Prostate gland (tissue), 2 donors: ENCODE results near the gene PLXNB2. TPM values are rescaled to one million over a fixed set of nuclear protein-coding genes. Genes with fewer than 3 reads are reported as not detected.

Experiments used
- DNase-seq: peaks from one replicate; pipeline ENCODE4 v3.0.0-alpha.2; 2019; ENCODE audit warnings: low spot score
- H3K27ac ChIP-seq, 2 donors: fragments of 200-600 bp; sonication (generic); 2 replicates each; pipeline ENCODE4 v1.5.1; 2017 to 2019
- H3K27me3 ChIP-seq: fragments of 200-600 bp; sonication (generic); replicated peaks from 2 replicates; pipeline ENCODE4 v1.5.1; 2019; ENCODE audit not compliant: insufficient read depth
- H3K36me3 ChIP-seq, 2 donors: fragments of 200-600 bp; sonication (generic); 1 replicate in 1 of 2; 2 replicates in 1 of 2; pipeline versions ENCODE4 v1.5.1 to v1.8.1; 2017 to 2019
- H3K4me1 ChIP-seq: fragments of 200-600 bp; sonication (generic); replicated peaks from 2 replicates; pipeline ENCODE4 v1.5.1; 2019
- H3K4me3 ChIP-seq, 2 donors: fragments of 200-600 bp; sonication (generic); 2 replicates each; pipeline ENCODE4 v1.5.1; 2017 to 2019
- H3K9me3 ChIP-seq: fragments of 200-600 bp; sonication (generic); 2 replicates; pipeline ENCODE4 v1.5.1; 2017
- POLR2A ChIP-seq: fragments of 450-650 bp; IDR thresholded peaks from one replicate; pipeline ENCODE4 v1.6.1; 2016; ENCODE audit warnings: antibody characterized with exemption, mild to moderate bottlenecking
- POLR2AphosphoS5 ChIP-seq: sonication (generic); formaldehyde crosslinking; IDR thresholded peaks from one replicate; pipeline ENCODE4 v1.6.1; 2017; ENCODE audit warnings: antibody characterized with exemption
- WGBS: methylation state at CpG from one replicate; pipeline ENCODE4 v1.1.5; 2018; 5-methylcytosine and 5-hydroxymethylcytosine counted together
- intact Hi-C: fragments of 100-400 bp; cut with DNase I; formaldehyde crosslinking; loops from one replicate; pipeline ENCODE4 v1.14.2; 2022
- total RNA-seq, 2 donors: library from RNA; depleted of rRNA; stranded (reverse); fragments of >200 nt; gene quantifications; one replicate each; pipeline ENCODE4 v1.1.0, GENCODE V29; 2016
- TF ChIP-seq, protein P1 (sequence below), 4 experiments: fragments of 200-600 bp in 2 of 4; fragments of 450-650 bp in 2 of 4; sonication (generic) in 2 of 4; IDR thresholded peaks; 1 replicate in 3 of 4; 2 replicates in 1 of 4; pipeline ENCODE4 v1.5.1; 2016 to 2019; ENCODE audit warnings: antibody characterized with exemption in 4 of 4, mild to moderate bottlenecking in 2 of 4, moderate library complexity in 2 of 4

The PLXNB2 gene
- total RNA-seq, 2 donors from 2014 or later: 259 to 309 TPM

DNA sequence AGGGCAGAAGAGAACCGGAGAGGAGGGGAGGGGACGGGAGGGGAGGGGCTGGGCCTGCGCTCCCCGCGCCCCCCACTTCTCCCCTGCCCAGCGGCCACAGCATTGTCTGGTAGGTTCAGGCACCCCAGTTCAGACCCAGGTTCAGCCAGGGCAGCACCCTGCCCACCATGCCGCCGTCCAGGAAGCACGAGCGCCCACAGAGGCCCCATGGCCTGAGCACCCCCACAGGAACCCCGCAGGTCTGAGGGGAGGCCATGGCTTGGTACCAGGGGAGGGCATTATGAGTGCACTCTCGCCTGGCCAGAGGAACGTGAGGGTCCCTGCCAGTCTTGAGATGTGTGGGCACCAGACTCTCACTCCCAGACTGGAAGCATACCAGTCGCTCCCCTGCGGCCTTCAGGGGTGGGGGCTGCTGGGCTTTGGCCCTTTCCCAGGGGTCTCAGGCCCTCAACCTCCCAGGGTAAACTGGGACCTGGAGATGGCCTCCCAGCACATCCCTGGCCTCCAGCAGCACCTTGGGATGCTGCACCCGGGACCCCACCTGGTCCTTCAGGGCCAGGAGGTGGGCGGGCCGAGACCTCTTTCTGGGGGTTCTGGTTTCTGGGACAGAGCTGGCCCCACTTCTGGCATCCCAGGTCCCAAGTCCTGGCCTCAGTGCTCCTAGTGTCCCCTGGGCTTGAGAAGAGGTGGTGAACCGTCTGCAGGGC is 597 bp upstream of the PLXNB2 start:
- Histone ChIP-seq H3K9me3 (no peaks in the 10 kb centered on the region), H3K27me3 (no peaks in the 10 kb centered on the region), H3K4me3 (no peak overlapping the region), H3K27ac (peak overlapping the region; percentile 52 to 77), H3K36me3 (no peaks in the 10 kb centered on the region), H3K4me1 (peaks cover 22% of the 10 kb centered on the region)
- DNase-seq: no peak
- WGBS: 31% methylated on average over 17 of the region's 19 CpGs
- intact Hi-C loops: no loop called here
- TF ChIP-seq POLR2AphosphoS5 (no peak), POLR2A (no peak)
- TF ChIP-seq, protein P1, sequence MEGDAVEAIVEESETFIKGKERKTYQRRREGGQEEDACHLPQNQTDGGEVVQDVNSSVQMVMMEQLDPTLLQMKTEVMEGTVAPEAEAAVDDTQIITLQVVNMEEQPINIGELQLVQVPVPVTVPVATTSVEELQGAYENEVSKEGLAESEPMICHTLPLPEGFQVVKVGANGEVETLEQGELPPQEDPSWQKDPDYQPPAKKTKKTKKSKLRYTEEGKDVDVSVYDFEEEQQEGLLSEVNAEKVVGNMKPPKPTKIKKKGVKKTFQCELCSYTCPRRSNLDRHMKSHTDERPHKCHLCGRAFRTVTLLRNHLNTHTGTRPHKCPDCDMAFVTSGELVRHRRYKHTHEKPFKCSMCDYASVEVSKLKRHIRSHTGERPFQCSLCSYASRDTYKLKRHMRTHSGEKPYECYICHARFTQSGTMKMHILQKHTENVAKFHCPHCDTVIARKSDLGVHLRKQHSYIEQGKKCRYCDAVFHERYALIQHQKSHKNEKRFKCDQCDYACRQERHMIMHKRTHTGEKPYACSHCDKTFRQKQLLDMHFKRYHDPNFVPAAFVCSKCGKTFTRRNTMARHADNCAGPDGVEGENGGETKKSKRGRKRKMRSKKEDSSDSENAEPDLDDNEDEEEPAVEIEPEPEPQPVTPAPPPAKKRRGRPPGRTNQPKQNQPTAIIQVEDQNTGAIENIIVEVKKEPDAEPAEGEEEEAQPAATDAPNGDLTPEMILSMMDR (IDR thresholded peaks at IDR 0.05): no peak

GRCh38 chr22:50305923-50306566 is 1.4 kb downstream of the PLXNB2 start:
- Histone ChIP-seq H3K27me3 (no peaks in the 10 kb centered on the region), H3K4me3 (peak overlapping the region; percentile 75 to 93), H3K27ac (peak overlapping the region; percentile 91 to 94), H3K9me3 (no peaks in the 10 kb centered on the region), H3K36me3 (no peaks in the 10 kb centered on the region), H3K4me1 (peaks cover 42% of the 10 kb centered on the region)
- TF ChIP-seq, protein P1 (IDR thresholded peaks at IDR 0.05): no peak
- peak; percentile 91 for TF ChIP-seq POLR2AphosphoS5
- peak; percentile 43 for TF ChIP-seq POLR2A
- peak; percentile 93 for DNase-seq
- intact Hi-C loops: no loop called here
- under 1% methylated on average over 20 of the region's 21 CpGs for WGBS

DNA sequence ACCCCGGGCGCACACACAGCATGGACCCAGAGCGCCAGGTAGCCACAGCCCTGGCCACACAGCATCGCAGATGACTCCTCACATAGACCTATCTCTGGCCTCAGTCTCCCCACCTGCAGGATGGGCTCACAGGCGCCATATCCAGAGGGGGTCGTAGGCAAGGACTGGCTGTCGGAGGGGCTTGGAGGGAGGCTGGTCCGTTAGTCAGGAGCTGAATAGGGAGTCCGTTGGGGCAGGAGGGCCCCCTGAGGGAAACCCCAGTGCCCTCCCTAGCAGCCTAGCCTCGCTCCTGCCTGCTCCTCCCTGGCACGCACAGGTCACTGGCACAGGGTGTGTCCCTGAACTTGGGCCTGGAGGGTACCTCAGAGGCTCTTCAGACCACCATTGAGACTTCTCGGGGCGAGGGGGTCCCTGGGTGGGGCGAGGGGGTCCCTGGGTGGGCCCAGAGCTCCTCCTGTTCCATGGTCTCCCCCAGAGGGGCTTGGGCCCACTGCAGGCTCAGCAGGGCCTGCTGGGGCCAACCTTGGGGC is 2.0 kb downstream of the PLXNB2 start:
- H3K27ac ChIP-seq: peak overlapping the region; percentile 91 to 94
- 28% methylated on average over 14 of the region's 14 CpGs for WGBS
- no peaks in the 10 kb centered on the region for H3K36me3 ChIP-seq
- peaks cover 48% of the 10 kb centered on the region for H3K4me1 ChIP-seq
- no peaks in the 10 kb centered on the region for H3K9me3 ChIP-seq
- TF ChIP-seq, protein P1 (IDR thresholded peaks at IDR 0.05): no peak
- TF ChIP-seq POLR2A (no peak), POLR2AphosphoS5 (no peak)
- H3K27me3 ChIP-seq: no peaks in the 10 kb centered on the region
- peak overlapping the region; percentile 75 to 93 for H3K4me3 ChIP-seq
- intact Hi-C loops: no loop called here
- no peak for DNase-seq

GRCh38 chr22:50304528-50305392 is 2.7 kb downstream of the PLXNB2 start:
- Histone ChIP-seq H3K27me3 (no peaks in the 10 kb centered on the region), H3K4me1 (peaks cover 55% of the 10 kb centered on the region), H3K36me3 (no peaks in the 10 kb centered on the region), H3K4me3 (peak overlapping the region; percentile 75 to 93), H3K9me3 (no peaks in the 10 kb centered on the region), H3K27ac (peak overlapping the region; percentile 91 to 94)
- intact Hi-C loops: no loop called here
- no peak for DNase-seq
- TF ChIP-seq, protein P1 (IDR thresholded peaks at IDR 0.05): no peak
- TF ChIP-seq POLR2AphosphoS5 (no peak), POLR2A (no peak)
- WGBS: 14% methylated on average over 13 of the region's 22 CpGs
